Esophagus muscularis mucosa (tissue), 3 donors: ENCODE results near the gene CEP44.

ENCODE experiments used
- POLR2A ChIP-seq: fragments of 450-650 bp; IDR thresholded peaks from one replicate; pipeline ENCODE4 v1.6.1; 2017; ENCODE audit warnings: antibody characterized with exemption, moderate library complexity, mild to moderate bottlenecking, low read depth
- POLR2AphosphoS5 ChIP-seq, 2 donors: sonication (generic); formaldehyde crosslinking; IDR thresholded peaks; one replicate each; pipeline ENCODE4 v1.6.1; 2017; ENCODE audit warnings: antibody characterized with exemption in 2 of 2
- TF ChIP-seq, protein P1 (sequence below), 3 experiments: fragments of 200-600 bp in 2 of 3; fragments of 450-650 bp in 1 of 3; sonication (generic) in 2 of 3; IDR thresholded peaks; one replicate each; pipeline ENCODE4 v1.5.1; 2017 to 2019; ENCODE audit warnings: antibody characterized with exemption in 3 of 3, mild to moderate bottlenecking in 2 of 3, moderate library complexity in 1 of 3

DNA sequence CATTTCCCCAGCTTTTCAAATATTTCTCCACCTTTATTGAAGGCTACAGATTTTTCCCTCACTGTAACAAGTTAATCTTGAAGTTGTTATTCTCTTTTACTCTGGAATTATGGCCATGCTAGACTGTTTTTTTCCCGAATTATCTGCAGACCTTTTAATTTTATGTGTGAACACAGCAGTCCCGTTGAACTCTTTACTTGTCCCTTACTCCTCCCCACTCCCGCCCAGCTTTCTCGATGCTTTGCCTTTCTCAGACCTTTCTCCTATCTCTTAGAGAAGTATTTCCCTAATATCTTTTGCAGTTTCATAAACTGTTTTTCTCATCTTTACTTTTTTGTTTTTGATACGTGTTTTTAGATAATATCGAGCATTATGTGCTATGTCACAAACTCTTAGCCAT, 776 bp downstream of the CEP44 start:
- TF ChIP-seq POLR2A (no peak), POLR2AphosphoS5 (IDR thresholded peaks at IDR 0.05) (no peak)
- TF ChIP-seq, protein P1, sequence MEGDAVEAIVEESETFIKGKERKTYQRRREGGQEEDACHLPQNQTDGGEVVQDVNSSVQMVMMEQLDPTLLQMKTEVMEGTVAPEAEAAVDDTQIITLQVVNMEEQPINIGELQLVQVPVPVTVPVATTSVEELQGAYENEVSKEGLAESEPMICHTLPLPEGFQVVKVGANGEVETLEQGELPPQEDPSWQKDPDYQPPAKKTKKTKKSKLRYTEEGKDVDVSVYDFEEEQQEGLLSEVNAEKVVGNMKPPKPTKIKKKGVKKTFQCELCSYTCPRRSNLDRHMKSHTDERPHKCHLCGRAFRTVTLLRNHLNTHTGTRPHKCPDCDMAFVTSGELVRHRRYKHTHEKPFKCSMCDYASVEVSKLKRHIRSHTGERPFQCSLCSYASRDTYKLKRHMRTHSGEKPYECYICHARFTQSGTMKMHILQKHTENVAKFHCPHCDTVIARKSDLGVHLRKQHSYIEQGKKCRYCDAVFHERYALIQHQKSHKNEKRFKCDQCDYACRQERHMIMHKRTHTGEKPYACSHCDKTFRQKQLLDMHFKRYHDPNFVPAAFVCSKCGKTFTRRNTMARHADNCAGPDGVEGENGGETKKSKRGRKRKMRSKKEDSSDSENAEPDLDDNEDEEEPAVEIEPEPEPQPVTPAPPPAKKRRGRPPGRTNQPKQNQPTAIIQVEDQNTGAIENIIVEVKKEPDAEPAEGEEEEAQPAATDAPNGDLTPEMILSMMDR (IDR thresholded peaks at IDR 0.05): no peak
